Measurements from ENCODE around the gene BTBD2.

- TF ChIP-seq EZH2 (IDR thresholded peaks at IDR 0.05; ENCODE audit: low read depth) (no peak), CTCF (conservative IDR thresholded peaks at IDR 0.05) (no peak)
Measured at GRCh38 chr19:1979642-1980041, 35.9 kb downstream of the BTBD2 start.
